Kidney epithelial cell (primary cell): ENCODE results near the gene TMEM120B. TPM values are rescaled to one million over a fixed set of nuclear protein-coding genes. Genes with fewer than 3 reads are reported as not detected.
"Not testable (repeated sequence)": the region's sequence is repeated elsewhere in the genome, so short reads cannot be mapped to it uniquely, and the experiment has no call there.

Experiments used
- DNase-seq: peaks from one replicate; pipeline ENCODE4 v3.0.0-alpha.2; 2010; ENCODE audit warnings: low read depth
- H3K27me3 ChIP-seq: 2 replicates; pipeline ENCODE4 v1.6.0; 2011; ENCODE audit warnings: low read length; ENCODE audit not compliant: control insufficient read depth, insufficient read depth
- H3K36me3 ChIP-seq: 2 replicates; pipeline ENCODE4 v1.5.1; 2011; ENCODE audit warnings: low read length; ENCODE audit not compliant: control insufficient read depth, insufficient read depth
- H3K4me3 ChIP-seq: 2 replicates; pipeline ENCODE4 v1.5.1; 2011; ENCODE audit warnings: low read depth, mild to moderate bottlenecking, control low read depth, low read length
- total RNA-seq: library from RNA; depleted of rRNA; stranded (reverse); fragments of >200 nt; gene quantifications from 2 replicates; pipeline ENCODE4 v1.2.3, GENCODE V29; 2015
- TF ChIP-seq, protein P1 (sequence below): IDR thresholded peaks from 2 replicates; pipeline ENCODE4 v1.5.1; 2011; ENCODE audit warnings: mild to moderate bottlenecking, moderate library complexity, low read length, control low read depth, inconsistent platforms; ENCODE audit not compliant: insufficient read depth, poor library complexity, severe bottlenecking

Gene TMEM120B
- total RNA-seq, 1 donor from 2014 or later = 8.8 TPM

DNA sequence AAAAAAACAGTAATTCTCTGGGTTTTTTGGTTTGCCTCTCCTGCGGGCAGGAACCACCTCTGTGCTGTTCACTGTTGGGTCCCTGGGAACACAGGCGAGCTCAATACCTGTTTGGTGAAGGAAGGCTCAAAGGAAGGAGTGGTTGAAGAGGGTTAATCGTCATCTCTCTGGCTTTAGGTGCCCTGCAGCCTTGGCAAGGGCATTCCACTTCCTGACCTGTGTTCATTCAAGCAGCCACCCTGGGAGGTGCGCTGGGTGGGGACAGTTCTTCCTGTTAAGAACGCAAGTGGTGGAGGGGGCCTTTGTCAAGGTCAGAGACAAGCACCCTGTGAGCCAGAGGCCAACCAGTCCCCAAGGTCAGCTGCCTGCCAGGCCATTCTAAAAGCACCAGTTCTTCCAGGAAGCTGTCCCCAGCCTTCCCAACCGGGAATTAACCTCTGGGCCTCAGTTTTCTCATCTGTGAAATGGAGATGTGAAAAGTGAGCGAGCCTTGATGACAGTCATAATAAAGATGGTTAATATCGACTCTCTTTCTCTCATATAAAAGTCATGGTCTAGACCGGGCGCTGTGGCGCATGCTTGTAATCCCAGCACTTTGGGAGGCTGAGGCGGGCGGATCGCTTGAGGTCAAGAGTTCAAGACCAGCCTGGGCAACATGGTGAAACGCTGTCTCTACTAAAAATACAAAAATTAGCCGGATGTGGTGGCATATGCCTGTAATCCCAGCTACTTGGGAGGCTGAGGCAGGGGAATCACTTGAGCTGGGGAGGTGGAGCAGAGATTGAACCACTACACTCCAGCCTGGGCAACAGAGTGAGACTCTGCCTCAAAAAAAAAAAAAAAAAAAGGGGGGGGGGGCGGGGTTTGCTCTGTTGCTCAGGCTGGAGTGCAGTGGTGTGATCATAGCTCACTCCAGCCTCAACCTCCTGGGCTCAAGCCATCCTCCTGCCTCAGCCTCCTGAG is 74.8 kb downstream of the TMEM120B start:
- TF ChIP-seq, protein P1, sequence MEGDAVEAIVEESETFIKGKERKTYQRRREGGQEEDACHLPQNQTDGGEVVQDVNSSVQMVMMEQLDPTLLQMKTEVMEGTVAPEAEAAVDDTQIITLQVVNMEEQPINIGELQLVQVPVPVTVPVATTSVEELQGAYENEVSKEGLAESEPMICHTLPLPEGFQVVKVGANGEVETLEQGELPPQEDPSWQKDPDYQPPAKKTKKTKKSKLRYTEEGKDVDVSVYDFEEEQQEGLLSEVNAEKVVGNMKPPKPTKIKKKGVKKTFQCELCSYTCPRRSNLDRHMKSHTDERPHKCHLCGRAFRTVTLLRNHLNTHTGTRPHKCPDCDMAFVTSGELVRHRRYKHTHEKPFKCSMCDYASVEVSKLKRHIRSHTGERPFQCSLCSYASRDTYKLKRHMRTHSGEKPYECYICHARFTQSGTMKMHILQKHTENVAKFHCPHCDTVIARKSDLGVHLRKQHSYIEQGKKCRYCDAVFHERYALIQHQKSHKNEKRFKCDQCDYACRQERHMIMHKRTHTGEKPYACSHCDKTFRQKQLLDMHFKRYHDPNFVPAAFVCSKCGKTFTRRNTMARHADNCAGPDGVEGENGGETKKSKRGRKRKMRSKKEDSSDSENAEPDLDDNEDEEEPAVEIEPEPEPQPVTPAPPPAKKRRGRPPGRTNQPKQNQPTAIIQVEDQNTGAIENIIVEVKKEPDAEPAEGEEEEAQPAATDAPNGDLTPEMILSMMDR = no peak
- Histone ChIP-seq H3K27me3 (no peaks in the 10 kb centered on the region), H3K4me3 (no peak overlapping the region), H3K36me3 (peaks cover 2% of the 10 kb centered on the region)
- no peak for DNase-seq

DNA sequence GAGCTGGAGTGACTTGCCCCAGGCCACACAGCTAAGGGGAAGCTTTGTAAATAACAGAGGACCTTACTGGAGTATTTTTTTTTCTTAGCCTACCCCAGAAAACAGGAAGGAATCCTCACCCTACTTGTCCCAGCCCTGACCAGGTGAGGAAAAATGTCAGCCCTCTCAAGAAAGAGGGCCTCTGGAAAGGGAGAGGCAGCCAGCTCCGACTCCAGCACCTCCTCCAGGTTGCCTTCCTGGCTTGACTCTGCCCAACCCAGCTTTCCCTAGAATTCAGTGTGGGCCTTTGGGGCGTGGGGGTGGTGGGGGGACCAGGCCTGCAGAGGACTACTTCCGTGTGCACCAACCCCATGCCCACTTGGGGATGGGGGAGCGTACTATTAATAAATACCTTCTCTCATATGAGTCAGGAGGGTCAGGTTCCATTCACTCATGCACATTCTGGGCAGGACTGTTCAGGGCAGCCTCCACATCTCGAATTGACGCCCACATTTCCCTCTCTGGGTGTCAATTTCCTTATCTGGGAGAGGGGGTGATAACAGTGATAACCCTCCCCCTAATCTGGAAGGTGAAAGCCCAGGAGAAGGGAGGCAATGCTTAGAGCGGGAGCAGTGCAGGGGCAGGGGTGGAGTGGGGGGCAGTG is 75.7 kb downstream of the TMEM120B start:
- no peak for DNase-seq
- TF ChIP-seq, protein P1 = no peak

DNA sequence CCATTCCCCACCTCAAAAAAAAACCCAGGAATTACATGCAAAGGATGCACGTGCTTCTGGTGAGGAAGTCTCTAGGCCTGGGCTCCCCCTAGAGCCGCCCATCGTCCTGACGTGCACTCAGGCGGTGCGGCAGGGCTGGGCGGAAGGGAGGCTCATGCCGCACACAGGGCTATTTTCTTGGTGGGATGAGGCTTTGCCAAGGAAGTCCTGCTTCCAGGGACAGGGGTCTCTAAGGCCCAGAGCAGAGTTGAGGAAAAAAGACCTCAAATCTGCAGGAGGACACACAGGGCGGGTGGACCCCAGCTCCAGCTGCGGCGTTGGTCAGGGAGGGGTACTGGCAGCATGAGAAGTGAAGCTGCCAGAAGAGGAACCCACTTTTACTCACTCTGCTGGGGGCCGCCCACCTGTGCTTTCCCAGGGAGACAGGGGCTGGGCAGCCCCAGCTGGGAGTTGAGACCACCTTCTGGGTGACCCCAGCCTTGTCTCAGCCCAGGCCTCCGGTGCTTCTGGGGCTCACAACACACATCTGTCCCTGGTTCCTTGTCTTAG is 76.8 kb downstream of the TMEM120B start:
- H3K27me3 ChIP-seq = no peaks in the 10 kb centered on the region
- no peak overlapping the region for H3K4me3 ChIP-seq
- H3K36me3 ChIP-seq = peaks cover 2% of the 10 kb centered on the region
- DNase-seq = no peak
- TF ChIP-seq, protein P1 = peak; percentile 4

More for the DNA sequence above, 75.7 kb downstream of the TMEM120B start:
- Histone ChIP-seq H3K36me3 (peaks cover 2% of the 10 kb centered on the region), H3K4me3 (no peak overlapping the region), H3K27me3 (no peaks in the 10 kb centered on the region)

DNA sequence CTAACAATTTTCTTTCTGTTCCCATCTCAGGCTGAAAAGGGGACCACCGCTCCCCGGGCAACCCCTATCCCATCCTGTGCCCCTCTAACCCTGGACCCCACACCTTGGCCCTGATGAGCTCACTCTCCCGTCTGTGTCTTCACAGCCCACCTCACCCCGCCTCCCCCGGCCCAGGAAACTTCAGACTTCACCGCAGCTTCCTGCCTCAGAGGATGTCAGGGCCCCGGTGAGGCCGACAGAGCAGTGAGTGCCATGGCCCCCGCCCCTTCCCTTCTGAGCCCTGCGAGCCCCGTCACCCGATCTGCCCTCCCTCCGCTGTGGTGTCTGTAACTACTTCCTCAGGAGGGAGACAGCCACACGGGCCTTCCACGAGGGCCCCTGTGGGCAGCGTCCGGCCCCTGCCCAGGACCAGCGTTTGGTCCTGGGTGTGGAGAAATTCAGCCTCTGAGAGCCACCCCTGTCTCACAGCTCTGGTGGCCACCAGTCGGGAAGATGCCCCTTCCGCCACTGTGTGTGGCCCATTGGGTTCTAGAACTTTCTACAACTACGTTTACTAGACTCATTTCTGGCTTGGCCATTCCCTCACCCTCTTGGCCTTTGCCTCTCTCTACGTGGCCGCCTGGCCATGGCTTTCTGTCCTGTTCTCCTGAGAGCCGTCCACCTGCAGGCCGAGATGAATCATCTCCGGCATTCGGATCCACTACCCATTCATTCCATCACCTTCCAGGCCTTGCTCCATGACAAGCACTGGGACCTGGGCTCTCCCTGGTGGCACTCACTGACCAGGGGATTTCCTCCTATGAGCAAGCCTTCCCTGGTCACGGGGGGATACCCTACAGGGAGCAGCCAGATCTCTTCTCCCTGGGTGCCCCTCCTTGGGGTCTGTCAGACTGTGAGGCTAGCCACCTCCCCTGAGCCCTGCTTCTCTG is 77.5 kb downstream of the TMEM120B start:
- no peak for DNase-seq
- Histone ChIP-seq H3K36me3 (peaks cover 2% of the 10 kb centered on the region), H3K27me3 (no peaks in the 10 kb centered on the region), H3K4me3 (no peak overlapping the region)
- TF ChIP-seq, protein P1 = no peak

DNA sequence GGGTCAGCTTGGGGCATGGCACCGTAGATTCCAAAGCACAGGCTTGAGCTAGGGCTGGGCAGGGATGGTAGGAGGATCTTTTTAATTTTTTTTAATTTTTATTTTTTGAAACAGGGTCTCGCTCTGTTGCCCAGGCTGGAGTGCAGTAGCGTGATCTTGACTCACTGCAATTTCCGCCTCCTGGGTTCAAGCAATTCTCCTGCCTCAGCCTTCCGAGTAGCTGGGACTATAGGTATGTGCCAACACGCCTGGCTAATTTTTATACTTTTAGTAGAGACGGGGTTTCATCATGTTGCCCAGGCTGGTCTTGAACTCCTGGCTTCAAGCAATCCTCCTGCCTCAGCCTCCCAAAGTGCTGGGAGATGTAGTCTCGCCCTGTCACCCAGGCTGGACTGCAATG is 78.2 kb downstream of the TMEM120B start:
- DNase-seq, H3K4me3 ChIP-seq, H3K36me3 ChIP-seq: not testable (repeated sequence)

More for the DNA sequence above, 78.2 kb downstream of the TMEM120B start:
- H3K27me3 ChIP-seq = not testable (repeated sequence)
